Measurements from ENCODE around the gene GFRA1.

The GFRA1 gene

DNA sequence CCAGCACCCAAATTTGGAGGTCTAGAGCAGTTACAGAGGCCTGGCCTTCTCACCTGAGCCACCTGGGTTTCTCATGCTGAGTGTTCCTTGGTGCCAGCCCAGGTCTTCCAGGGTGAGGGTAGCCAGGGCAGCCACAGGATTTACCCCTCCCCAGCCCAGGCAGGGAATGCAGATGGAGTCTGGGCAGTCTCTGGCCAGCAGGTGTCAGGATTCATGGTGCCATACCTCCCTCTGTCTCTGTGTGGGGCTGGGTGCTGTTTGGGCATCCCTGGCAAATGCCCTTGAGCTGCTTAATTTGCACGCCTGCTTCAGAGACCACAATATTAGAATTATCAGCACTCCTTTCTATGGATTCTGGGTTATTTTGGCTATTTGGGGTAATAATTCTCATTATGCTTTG, 246.7 kb downstream of the GFRA1 start:
- DNase-seq (ENCODE audit: low read depth): no peak

DNA sequence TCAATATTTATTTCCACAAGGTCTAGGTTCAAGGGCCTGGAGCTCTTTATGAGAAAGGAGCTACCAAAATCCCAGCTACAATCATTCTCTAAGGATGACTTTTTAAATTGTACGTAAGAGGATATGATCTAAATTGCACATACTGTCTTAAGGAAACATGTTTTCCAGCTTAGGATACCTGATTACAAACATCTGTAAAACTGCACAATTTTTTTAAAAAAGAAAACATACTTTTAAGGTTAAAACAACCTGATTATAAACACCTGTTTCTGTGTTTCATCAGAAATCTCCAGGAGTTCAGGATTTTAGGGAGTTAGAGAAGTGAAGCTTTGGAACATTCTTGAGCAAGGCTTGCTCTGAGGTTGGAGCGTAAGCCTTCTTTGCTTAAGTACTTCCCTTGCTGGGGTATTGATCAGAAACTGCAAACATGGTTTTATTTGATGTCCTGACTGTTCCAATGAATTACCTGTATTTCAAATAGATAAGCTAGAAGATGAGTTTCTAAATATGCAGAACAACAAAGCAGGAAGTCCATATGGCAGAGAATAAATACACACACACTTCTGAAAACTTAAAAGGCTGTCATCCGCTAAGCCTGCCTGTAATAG, 248.6 kb downstream of the GFRA1 start:
- no peak for DNase-seq (ENCODE audit: low read depth)

DNA sequence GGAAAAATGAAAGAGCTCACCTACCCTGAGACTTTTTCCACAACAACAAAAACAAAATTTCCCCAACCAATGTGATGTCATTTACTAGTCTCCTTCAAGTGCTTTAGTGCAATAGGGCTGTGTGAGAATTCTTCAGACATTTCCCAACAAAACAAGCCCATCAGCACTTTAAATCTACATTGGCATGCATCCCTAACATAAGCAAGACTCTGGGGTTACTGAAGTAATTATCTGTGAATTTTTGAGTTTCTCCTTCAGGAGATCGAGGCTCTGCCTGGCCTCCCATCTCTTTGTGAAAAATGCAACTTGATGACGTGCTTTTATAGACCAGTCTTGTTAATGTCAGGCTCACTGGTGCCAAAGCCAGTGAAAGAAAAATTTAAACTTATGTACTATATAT, 255.6 kb downstream of the GFRA1 start:
- no peak for DNase-seq (ENCODE audit: low read depth)

DNA sequence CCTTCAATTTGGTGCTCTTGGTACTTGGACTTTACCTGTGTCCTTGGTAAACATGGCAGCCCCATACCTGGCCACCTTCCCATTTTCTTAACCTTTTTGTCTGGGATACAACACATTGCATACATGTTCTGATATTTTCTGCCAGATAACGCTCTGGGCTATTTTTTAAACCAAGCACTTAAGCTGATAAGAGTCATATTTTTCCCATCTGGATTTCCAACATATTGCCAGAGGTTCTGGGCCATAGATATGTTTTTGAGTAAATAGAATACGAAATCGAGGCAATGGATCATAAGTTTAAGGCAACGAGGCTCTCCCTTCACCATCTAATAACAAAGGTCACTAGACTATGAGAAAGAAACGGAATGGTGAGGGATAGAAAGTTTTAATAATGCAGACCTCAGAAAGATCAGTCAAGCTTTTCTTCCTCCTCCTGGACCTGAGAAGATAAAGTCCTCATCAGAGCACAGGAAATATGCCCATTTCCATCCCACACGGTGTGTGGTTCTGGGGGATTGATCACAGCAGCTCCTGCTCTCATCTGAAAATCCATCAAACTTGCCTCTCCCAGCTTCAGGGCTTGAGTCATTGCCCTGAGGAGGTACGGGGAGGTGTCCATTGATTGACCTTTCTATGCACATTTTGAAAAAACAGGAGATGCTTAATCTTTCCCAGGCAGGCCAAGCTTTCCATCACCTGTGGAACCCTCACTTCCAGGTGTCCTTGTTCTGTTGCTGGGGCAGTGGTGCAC, 257.2 kb downstream of the GFRA1 start:
- no peak for DNase-seq (ENCODE audit: low read depth)

DNA sequence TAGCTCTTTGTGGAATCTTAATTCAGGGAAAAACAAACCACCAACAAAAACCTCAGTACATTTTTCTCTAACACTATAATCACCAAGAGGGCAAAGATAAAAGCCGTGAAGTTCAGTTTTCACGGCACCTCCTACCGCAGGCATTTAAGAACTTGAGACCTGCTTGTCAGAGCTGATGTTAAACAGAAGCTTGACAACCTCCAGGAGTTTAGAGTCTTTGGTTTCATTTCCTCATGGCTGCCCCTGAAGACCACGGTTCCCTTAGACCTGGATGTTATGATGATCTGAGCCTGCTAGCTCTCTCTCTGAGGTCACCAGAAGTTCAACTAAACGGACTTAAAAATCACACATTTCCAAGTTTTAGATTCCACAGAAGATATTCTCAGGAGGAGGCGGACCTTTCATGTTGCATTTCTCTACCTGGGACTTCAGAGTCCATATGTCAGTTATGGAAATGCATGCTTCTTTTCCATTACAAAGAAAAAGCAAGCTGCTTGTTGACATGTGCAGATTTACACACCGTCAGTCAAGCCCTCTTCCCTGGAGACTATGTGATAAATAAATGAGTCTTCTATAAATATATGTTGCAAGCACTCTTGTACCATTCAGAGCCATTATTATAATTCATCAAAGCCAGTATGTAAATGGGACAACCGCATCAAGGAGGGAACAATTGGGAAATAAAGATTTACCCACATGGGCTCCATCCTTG, 258.0 kb downstream of the GFRA1 start:
- no peak for DNase-seq (ENCODE audit: low read depth)

DNA sequence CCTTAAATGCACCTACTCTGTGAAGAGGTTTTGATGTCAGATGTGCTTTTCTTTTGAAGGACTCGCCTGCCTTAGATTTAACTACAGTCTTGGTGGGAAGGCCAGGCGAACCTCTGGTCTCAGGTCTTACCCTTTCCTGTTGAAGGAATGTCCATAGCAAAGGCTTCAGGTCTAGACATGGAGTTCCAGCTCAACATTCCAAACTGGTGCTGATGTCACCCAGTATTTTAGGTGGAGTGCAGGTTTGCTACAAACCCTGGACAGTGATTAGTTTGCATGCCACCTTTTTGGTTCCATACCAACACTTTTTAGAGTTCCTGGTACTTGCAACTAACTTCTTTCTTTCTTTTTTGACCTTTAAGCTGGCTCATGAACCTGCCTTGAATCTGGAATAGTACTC, 258.7 kb downstream of the GFRA1 start:
- DNase-seq (ENCODE audit: low read depth): no peak

DNA sequence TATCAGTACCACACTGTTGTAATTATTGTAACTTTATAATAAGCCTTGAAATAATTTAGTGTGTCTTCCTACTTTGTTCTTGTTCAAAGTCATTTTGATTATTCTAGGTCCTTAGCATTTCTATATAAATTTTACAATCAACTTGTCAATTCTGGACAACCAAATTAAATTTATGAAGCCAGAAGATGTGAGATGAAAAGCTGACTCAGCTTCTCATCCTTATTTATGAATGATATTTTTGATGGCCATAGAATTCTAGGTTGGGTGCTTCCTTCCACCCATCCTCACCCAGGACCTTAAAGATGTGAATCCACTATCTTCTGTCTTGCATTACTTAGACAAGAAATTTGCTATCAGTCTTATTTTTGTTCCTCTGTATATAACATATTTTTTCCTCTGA, 261.1 kb downstream of the GFRA1 start:
- no peak for DNase-seq (ENCODE audit: low read depth)

DNA sequence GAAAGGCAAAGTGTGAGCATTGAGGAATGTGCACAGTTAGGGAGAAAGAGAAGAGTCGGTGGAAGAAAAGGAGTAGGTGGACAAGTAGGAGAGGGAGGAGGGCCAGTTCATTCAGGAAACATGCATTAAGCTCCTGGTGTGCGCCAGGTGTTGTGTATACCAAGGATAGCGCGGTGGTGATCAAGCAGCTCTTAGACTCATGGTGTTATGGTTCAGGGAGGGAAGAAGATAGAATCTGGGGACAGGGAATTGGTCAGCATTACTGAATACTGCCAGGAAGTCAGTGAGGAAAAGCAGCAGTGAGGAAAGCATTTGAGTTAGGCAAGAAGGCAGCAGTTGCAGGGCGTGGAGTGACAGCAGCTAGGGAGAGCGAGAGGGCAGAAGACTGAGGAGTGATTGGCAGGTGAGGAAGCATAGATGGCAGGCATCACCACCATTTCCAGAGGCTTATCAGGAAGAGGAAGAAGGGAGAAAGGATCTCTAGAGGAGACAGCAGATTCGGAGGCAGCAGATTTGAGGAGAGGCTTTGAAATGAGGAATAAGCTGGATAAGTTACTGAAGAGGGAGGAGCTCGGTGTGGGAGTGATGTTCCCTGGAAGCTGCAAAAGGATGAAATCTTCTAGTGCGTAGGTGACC, 265.6 kb downstream of the GFRA1 start:
- no peak for DNase-seq (ENCODE audit: low read depth)

Data from activated T-helper 9 cell treated with anti-CD3 and anti-CD28 coated beads, Interleukin-2, amount 50 U/mL, for 16 hours (primary cell).